DMS153 (cell line): Measurements from ENCODE around the gene SOX5.
"Not testable (repeated sequence)": the region's sequence is repeated elsewhere in the genome, so short reads cannot be mapped to it uniquely, and the experiment has no call there.

Experiments
- DNase-seq: peaks from one replicate; lab custom pipeline; 2025; lab: John Stamatoyannopoulos, UW

Gene SOX5

GRCh38 chr12:23753628-23754365 lies 195.7 kb downstream of the SOX5 start:
- no peak for DNase-seq

GRCh38 chr12:23752245-23752644 lies 197.2 kb downstream of the SOX5 start:
- DNase-seq = no peak

- no peak for DNase-seq
Measured at GRCh38 chr12:23751641-23752040, 197.8 kb downstream of the SOX5 start.

GRCh38 chr12:23750923-23751322 lies 198.5 kb downstream of the SOX5 start:
- no peak for DNase-seq

GRCh38 chr12:23744696-23745095 lies 204.8 kb downstream of the SOX5 start:
- no peak for DNase-seq

- DNase-seq = no peak
Measured at GRCh38 chr12:23742574-23742973, 206.9 kb downstream of the SOX5 start.

GRCh38 chr12:23731493-23731892 lies 218.0 kb downstream of the SOX5 start:
- no peak for DNase-seq

- DNase-seq = no peak
Measured at GRCh38 chr12:23731035-23731434, 218.4 kb downstream of the SOX5 start.

GRCh38 chr12:23729359-23729758 lies 220.1 kb downstream of the SOX5 start:
- DNase-seq = no peak

GRCh38 chr12:23726646-23727045 lies 222.8 kb downstream of the SOX5 start:
- DNase-seq = no peak

GRCh38 chr12:23722655-23723054 lies 226.8 kb downstream of the SOX5 start:
- DNase-seq = no peak

GRCh38 chr12:23721268-23721667 lies 228.2 kb downstream of the SOX5 start:
- DNase-seq = no peak

- no peak for DNase-seq
Measured at GRCh38 chr12:23719493-23719892, 230.0 kb downstream of the SOX5 start.

GRCh38 chr12:23710361-23710760 lies 239.1 kb downstream of the SOX5 start:
- DNase-seq = not testable (repeated sequence)

- no peak for DNase-seq
Measured at GRCh38 chr12:23708185-23708837, 241.2 kb downstream of the SOX5 start.

GRCh38 chr12:23707270-23707669 lies 242.2 kb downstream of the SOX5 start:
- DNase-seq = no peak

GRCh38 chr12:23704992-23705943 lies 244.2 kb downstream of the SOX5 start:
- DNase-seq = no peak

GRCh38 chr12:23703051-23703450 lies 246.4 kb downstream of the SOX5 start:
- DNase-seq = no peak

GRCh38 chr12:23699031-23699430 lies 250.4 kb downstream of the SOX5 start:
- no peak for DNase-seq

- DNase-seq = no peak
Measured at GRCh38 chr12:23694920-23695319, 254.6 kb downstream of the SOX5 start.

GRCh38 chr12:23694307-23694706 lies 255.2 kb downstream of the SOX5 start:
- no peak for DNase-seq

GRCh38 chr12:23687947-23688346 lies 261.5 kb downstream of the SOX5 start:
- DNase-seq = no peak

GRCh38 chr12:23686095-23686494 lies 263.4 kb downstream of the SOX5 start:
- DNase-seq = peak; percentile 16
